WTC11 (cell line): ENCODE results near the gene TUBA3E. TPM values are rescaled to one million over a fixed set of nuclear protein-coding genes. Genes with fewer than 3 reads are reported as not detected.
"Not testable (repeated sequence)": the region's sequence is repeated elsewhere in the genome, so short reads cannot be mapped to it uniquely, and the experiment has no call there.

ENCODE experiments used
- ATAC-seq: fragments of 200-7000 bp; cut with Tn5 transposase; 2 replicates; pipeline ENCODE4 v1.10.0; 2021; ENCODE audit warnings: mild to moderate bottlenecking, moderate library complexity
- CTCF ChIA-PET: fragments of 300-600 bp; sonication (Branson Sonifier 250); formaldehyde crosslinking; loops from one replicate; lab custom pipeline; 2021; ENCODE audit warnings: antibody characterized with exemption; lab: Charles Lee
- POLR2A ChIA-PET: fragments of 350-600 bp; sonication (Branson Sonifier 250); formaldehyde crosslinking; loops from one replicate; lab custom pipeline; 2021; ENCODE audit warnings: antibody characterized with exemption; lab: Charles Lee
- DNase-seq: peaks from one replicate; pipeline ENCODE4 v3.0.0; 2021; ENCODE audit warnings: low spot score
- H3K27ac Mint-ChIP-seq: 2 replicates; pipeline ENCODE4 v1.8.0; 2021; ENCODE audit warnings: mixed read lengths
- H3K27me3 Mint-ChIP-seq: 2 replicates; pipeline ENCODE4 v1.8.0; 2021; ENCODE audit warnings: low read depth, mild to moderate bottlenecking, moderate library complexity, mixed read lengths
- H3K36me3 Mint-ChIP-seq: 2 replicates; pipeline ENCODE4 v1.8.0; 2021; ENCODE audit warnings: mixed read lengths
- H3K4me1 Mint-ChIP-seq: 2 replicates; pipeline ENCODE4 v1.8.0; 2022; ENCODE audit warnings: mixed read lengths
- H3K4me3 Mint-ChIP-seq: 2 replicates; pipeline ENCODE4 v1.8.0; 2021; ENCODE audit warnings: mild to moderate bottlenecking, moderate library complexity, mixed read lengths
- H3K9me3 Mint-ChIP-seq: 2 replicates; pipeline ENCODE4 v1.8.0; 2021; ENCODE audit warnings: mixed read lengths
- total RNA-seq: library from RNA; stranded (reverse); gene quantifications from 3 replicates; pipeline ENCODE4 v1.2.3, GENCODE V29; 2021

TUBA3E gene
- total RNA-seq, 1 experiment from 2014 or later = not detected

- peak within 1 kb of the TSS; percentile 79 for H3K4me3 Mint-ChIP-seq
- POLR2A ChIA-PET, H3K27me3 Mint-ChIP-seq, H3K36me3 Mint-ChIP-seq, H3K27ac Mint-ChIP-seq, CTCF ChIA-PET, H3K4me1 Mint-ChIP-seq, H3K9me3 Mint-ChIP-seq: not testable (repeated sequence)
- ATAC-seq (peak; percentile 80), DNase-seq (peak; percentile 73)
Observed at GRCh38 chr2:130145006-130145414, 53.2 kb downstream of the TUBA3E start, which contains the start of gene CCDC74B. CCDC74B (minus strand) TSS chr2:130145112; CDS start chr2:130144996, 116 bp downstream.

- POLR2A ChIA-PET, H3K27ac Mint-ChIP-seq, H3K9me3 Mint-ChIP-seq, H3K27me3 Mint-ChIP-seq, H3K4me1 Mint-ChIP-seq, DNase-seq, H3K36me3 Mint-ChIP-seq, CTCF ChIA-PET: not testable (repeated sequence)
- ATAC-seq = peak; percentile 15
- peak overlapping the region; percentile 79 for H3K4me3 Mint-ChIP-seq
Observed at GRCh38 chr2:130143266-130144039, 54.8 kb downstream of the TUBA3E start.

- CTCF ChIA-PET, DNase-seq, ATAC-seq, H3K9me3 Mint-ChIP-seq, H3K27ac Mint-ChIP-seq, POLR2A ChIA-PET, H3K4me1 Mint-ChIP-seq, H3K36me3 Mint-ChIP-seq, H3K27me3 Mint-ChIP-seq: not testable (repeated sequence)
- peak overlapping the region; percentile 27; the same call in 1 of the 2 replicates for H3K4me3 Mint-ChIP-seq
Observed at GRCh38 chr2:130142396-130143265, 55.6 kb downstream of the TUBA3E start.

Other genes with a start within 250 kb of the TUBA3E start
- gene RAB6C, start 218.8 kb downstream of the TUBA3E start, total RNA-seq = 0.07 to 0.09 TPM (median 0.07 TPM) in 3 replicates
- gene POTEF, start 69.2 kb downstream of the TUBA3E start, total RNA-seq = 10.5 to 13.6 TPM (median 13.3 TPM) in 3 replicates
- 2.8 to 5.4 TPM (median 3.4 TPM) in 3 replicates for gene CCDC74B, start 53.3 kb downstream of the TUBA3E start, total RNA-seq
- 76.7 to 95.8 TPM (median 81.1 TPM) in 3 replicates for gene SMPD4, start 16.8 kb downstream of the TUBA3E start, total RNA-seq
- gene MZT2B, start 16.2 kb downstream of the TUBA3E start, total RNA-seq = 183 to 225 TPM (median 220 TPM) in 3 replicates
- gene IMP4, start 144.5 kb upstream of the TUBA3E start, total RNA-seq = 80.4 to 89.2 TPM (median 85.2 TPM) in 3 replicates
- 15.7 to 21.8 TPM (median 21.0 TPM) in 3 replicates for gene PTPN18, start 157.6 kb upstream of the TUBA3E start, total RNA-seq